HG03135 (cell line): ENCODE results near the gene NGB.
"Not testable (repeated sequence)": the region's sequence is repeated elsewhere in the genome, so short reads cannot be mapped to it uniquely, and the experiment has no call there.

Source experiments
- ATAC-seq: cut with Tn5 transposase; IDR thresholded peaks from one replicate; pipeline ENCODE4 v1.9.1; 2021; ENCODE audit warnings: mild to moderate bottlenecking, moderate library complexity; ENCODE audit not compliant: unreplicated experiment

Gene NGB, protein sequence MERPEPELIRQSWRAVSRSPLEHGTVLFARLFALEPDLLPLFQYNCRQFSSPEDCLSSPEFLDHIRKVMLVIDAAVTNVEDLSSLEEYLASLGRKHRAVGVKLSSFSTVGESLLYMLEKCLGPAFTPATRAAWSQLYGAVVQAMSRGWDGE

DNA sequence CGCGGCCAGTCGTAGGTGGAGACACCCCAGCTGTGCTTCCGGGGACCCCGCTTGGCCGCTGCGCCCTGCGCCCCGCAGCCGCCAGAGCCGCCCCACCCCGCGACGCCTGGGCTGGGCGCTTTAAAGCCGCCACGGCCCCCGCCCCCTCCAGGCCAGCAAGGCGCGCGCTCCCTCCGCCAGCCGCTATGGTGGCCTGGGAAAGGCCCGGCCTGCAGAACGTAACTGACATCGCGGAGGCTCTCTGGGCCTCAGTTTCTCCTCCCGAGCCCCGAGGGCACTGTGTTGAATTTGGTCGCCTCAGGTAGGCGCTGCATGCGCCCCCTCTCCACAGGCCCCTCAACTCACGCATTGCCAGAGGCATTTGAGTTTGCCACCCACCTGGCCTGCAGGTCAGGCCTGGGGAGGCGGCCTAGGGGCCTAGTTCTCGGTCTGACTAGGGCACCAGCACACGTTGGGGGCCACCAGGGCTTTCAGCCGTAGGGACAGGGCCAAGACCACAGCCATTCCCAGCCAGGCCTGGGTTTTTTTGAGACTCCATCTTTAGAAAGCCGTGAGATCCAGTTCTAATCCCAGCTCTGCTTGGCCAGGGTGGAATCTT, at the start of gene NGB:
Gene NGB (minus strand): TSS at position 94 of the 598 bp plus-strand sequence. CDS start 269 bp downstream, outside the sequence.
- no peak for ATAC-seq

DNA sequence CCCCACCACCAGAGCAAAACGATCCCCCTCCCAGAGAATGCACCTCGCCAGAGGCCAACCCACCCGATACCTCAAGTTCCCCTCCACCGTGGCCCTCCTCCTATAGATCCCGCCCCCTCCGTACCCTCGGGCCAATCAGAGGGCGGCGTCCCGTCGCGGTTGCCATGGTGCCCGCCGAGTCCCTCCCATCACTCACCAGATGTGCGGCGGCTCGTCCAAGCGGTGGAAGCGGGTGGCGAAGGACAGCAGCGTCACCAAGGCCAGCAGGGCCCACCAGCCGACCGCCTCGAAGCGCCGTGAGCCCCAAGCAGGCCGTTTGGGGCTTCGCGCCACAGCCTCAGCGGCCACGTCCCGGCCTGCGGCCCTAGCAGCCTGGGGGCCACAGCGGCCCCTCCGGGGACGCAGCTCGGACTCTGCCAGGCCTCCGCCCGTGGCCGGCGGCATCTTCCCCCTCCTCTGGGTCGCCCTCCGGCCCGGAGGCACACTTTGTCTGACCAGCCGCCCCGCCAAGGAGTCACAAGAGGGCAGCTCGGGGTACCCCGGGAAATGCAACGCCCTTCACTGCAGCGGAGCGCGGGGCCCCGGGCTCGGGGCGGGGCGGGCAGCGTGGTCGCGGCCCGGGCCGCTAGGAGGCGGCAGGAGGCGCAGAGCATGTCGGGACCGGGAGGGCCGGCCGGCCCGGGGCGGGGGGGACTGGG, 49.4 kb upstream of the NGB start, which contains the start of gene POMT2:
Gene POMT2 (minus strand): TSS at position 646 of the 698 bp plus-strand sequence. CDS start 202 bp downstream, at position 444.
- peak; percentile 68 for ATAC-seq

DNA sequence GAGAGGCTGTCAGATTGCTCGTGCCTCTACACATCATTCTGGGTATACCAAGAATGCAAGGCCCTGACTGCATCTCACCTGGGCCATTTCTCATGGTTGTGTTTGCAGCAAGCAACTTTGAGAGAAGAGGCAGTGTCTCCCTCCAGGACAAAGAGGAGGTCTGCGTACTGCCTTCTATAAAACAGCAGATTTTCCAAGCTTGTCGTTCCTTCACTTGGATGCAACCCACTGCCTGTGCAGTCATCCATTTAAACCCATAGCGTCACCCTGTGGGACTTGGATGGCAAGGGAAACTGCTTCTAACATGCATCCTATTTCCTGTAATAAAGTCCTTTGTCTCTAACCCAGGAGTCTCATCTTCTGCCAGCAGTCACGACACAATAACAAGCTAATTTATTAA, 48.4 kb upstream of the NGB start:
- ATAC-seq, result no peak

DNA sequence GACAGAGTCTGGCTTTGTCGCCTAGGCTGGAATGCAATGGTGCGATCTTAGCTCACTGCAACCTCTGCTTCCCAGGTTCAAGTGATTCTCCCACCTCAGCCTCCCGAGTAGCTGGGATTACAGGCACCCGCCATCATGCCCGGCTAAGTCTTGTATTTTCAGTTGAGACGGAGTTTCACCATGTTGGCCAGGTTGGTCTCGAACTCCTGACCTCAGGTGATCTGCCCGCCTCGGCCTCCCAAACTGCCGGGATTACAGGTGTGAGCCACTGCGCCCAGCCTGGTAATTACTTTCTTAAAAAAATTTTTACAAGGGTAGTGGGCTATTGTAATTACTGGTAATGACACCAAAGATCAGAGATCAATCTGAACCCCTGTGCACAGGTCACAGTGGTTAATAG, 47.8 kb upstream of the NGB start:
- not testable (repeated sequence) for ATAC-seq

DNA sequence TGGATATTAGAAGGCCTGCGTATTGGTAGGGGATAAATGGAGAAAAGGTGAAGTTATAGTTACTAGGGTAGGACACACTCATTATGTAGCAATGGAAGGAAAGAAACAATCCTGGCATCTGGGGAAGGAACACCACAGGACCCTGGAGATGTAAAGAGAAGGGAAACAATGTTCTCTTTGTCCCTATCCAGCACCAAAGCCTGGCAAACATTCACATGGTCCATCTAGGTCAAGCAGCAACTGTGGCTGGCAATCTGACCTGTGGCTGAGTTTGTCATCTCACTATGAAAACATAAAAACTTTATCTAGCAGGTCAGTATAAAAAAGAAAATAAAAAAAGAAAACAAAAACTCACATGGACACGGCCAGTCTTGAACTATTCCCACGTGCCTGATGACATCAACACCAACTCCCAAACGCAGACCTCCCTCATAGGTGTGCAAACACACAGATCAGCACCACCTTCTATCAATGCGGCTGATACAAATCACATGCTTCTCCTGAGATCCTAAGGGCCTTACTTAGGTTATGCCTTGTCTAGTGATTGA, 47.1 kb upstream of the NGB start:
- no peak for ATAC-seq

DNA sequence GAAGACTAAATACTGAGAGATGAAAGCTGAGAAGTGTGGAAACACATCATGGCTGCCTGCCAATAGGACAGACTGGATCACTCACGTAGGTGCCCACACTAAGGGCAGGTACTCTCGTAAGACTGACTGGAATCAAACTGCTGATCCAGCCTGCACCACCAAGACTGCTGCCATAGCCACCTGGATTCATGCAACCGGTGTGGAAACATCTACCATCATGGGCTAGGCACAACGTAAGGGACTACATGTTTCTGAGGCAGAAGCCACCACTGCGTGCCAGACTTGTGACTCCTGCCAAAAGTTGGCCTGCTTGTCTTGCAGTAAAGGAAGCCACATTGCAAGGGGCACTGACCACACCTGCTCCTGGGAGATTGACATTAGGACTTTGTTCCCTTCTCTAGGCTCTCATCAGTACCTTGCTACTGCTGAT, 45.9 kb upstream of the NGB start:
- no peak for ATAC-seq

DNA sequence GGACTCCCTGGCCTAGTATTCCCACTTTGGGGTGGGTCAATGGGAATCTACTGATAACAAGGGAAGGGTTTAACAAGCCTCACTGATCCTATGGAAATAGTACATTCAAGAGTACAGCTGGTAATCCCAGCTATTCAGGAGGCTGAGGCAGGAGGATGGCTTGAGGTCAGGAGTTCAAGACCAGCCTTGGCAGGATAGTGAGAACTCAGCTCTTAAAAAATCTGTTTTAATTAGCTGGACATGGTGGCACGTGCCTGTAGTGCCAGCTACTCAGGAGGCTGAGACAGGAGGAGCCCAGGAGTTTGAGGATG, 45.1 kb upstream of the NGB start:
- ATAC-seq, result no peak

DNA sequence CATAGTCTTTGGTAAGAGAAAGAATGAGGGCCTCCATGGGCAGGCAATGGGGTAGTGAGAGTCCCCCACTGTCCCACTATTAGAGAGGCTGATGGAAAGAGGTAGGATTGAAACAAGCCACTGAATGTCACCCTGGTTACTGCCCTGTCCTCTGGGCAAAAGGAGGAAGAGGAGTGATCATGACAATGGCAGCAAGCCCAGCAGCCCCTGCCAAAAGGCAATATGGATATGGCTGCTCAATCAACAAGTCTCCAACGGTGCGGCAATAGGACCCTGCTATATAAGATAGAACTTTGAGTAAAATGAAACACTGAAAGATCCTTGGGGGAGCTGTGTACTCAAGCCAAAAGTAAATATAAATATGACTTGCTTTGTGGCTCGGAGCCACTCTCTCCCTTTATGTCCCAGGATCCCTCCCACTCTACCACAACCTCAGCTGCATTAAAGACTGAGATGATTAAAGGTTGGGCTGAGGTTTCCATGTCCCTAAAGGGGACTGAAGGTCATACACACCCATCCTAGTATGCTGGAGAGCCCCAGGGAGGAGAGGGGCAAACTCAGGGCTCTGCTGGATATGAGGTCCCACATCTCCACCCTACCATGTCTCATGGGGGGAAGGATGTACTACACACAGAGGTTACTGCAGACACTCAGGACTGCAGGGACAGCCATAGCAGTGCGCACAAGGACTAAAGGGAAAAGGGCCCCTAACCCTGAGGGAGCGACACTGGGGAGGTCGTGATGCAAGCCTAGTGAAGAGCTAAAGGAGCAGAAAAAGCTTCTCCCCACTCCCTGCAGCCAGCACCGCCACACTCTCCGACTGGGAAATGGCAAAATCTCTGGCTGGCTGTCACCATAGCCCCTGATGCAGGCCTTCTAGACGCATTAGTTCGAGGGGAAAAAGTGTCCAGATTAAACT, 43.8 kb upstream of the NGB start:
- ATAC-seq, result no peak

DNA sequence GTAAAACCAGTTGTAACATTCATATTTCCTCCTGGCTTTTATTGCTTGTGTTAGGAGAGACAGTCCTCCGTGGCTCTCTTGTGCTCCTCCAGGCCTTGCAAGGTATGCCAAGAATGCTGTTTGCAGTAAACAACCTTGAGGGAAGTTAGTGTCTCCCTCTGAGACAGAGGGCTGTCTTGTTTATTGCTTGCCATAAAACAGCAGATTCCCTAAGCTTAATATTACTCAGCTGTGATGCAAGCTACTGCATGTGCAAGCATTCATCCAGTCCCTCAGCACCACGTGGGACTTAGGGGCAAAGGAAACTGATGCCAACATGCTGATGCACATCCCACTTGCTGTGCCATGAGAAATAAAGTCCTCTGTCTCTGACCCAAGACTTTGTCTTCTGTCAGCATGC, 43.0 kb upstream of the NGB start:
- no peak for ATAC-seq

DNA sequence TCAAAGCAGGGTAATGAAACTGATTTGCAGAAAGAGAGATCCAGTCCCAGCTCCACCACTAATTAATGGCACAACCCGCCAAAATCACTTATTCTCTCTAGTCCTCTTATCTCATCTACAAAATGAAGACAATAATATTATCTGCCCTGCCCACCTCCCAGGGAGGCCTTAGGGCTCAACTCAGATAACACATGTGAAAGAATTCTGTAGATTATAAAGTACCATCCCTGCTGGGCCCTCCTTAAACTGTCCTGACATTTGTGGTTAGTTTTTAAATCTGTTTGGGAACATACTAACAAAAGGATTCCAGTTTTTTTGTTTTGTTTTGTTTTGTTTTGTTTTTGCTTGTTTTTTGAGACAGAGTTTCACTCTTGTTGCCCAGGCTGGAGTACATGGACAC, 42.4 kb upstream of the NGB start:
- no peak for ATAC-seq

DNA sequence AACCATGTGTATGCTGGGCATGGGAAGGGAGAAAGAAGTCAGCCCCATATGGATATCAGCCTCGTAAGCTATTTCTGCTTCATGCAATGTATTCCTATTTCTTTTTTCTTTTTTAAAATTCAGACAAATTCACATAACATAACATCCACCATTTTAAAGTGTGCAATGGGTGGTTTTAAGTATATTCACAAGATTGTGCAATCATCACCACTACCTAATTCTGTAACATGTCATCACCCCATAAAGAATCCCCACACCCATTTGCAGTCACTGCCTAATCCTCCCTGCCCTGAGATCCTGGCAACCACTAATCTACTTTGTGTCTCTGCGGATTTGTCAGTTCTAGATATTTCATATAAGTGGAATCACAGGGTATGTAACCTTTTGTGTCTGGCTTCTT, 40.2 kb upstream of the NGB start:
- ATAC-seq, result no peak

DNA sequence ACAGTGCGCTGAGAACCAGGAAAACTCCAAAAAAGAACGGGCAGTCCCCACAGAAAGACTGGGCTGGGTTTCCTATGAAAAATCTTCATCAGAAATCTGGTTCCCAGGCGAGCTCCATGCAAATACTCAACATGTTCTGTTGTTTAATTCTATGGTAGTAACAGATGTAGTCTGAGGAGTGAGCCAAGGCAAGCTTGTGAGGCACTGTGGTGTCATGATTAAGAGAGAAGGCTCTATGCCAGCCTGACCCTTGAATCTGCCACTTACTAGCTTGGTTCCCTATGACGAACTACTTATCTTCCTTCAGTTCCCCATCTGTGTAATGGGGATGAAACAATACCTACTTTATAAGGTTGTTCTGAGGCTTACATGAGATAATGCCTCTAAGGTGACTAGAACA, 39.0 kb upstream of the NGB start:
- ATAC-seq, result no peak

DNA sequence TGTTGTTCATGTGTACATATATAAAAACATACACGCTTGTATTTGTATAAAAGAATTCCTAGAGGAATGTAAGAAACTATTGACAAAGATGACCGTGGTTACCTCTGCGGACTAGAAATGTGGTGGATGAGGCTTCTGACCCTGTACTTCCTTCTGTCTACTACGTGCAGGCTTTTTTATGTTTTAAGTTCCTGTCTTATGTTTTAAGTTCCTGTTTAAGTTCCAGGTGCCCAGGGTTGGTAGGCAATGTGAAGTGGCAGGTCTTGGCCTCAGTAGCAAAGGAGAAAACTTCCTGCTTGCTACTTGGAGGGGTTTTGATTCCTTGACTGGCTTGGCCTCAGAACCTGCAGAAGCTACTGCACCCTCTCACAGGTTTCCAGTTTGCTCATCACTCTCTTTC, 38.1 kb upstream of the NGB start:
- ATAC-seq, result no peak

DNA sequence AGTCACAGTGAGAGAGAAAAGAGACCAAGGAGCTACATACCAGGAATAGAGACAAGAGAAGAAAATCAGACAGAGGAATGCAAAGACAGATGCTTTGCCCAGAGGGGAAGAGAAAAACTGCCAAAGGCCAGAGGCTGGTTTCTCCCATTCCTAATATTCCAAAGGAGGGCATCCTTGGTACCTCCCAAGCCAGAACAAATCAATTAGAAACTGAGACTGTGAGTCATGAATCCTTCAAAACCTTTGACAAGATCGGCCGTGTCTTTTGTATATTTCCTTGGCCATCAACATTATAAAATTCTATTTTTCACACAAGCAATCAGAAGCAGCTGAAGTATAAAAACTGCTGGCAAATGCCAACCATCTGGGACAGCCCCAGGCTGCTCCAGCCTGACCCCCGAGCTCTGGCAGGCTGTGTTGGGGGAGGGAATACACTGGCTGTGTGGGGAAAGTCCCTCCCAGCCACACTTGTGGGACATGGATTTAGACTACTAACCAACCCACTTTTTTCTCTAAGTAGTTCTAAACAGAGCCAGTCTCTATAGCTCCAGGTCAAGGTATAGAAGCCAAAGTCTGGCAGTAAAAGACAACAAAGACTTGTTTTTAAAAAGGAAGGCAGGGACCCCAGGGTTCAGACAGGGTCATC, 36.0 kb upstream of the NGB start:
- no peak for ATAC-seq

DNA sequence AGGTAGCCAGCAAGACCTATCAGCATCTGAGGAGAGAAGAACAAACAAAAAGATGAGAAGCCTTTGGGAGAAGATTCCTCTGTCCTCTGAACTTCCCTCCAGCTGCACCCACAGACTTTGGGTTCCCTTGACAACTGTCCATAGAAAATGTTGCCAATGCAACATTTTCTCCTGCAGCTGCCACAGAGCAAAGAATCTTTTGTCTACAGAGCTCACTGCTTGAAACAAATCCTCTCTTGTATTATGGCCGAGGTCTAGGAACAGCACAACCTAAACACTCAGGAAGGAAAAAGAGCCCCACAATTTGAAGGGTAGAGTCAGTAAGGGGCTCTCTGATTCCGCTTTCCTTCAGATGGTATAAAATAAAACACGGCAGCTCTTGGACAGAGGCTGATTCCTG, 35.4 kb upstream of the NGB start:
- ATAC-seq, result no peak

DNA sequence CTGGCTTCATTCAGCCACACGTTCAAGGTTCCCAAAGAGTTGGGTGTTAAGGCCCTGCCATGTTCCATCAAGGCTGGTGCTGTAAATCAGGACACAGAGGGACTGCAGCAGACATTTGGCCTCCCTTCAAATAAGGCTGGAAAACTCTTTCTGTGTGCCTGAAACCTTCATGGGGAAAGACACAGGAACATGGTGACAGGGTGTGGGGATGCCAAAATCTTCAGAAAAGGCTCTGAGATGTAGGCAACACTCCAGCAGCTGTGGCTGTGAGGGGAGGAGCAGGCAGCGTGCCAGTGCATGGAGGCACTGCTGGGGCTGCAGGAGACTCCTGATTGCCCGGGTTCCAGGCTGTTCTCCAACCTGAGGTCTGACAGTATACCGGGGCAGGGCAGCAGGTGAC, 34.7 kb upstream of the NGB start:
- no peak for ATAC-seq

DNA sequence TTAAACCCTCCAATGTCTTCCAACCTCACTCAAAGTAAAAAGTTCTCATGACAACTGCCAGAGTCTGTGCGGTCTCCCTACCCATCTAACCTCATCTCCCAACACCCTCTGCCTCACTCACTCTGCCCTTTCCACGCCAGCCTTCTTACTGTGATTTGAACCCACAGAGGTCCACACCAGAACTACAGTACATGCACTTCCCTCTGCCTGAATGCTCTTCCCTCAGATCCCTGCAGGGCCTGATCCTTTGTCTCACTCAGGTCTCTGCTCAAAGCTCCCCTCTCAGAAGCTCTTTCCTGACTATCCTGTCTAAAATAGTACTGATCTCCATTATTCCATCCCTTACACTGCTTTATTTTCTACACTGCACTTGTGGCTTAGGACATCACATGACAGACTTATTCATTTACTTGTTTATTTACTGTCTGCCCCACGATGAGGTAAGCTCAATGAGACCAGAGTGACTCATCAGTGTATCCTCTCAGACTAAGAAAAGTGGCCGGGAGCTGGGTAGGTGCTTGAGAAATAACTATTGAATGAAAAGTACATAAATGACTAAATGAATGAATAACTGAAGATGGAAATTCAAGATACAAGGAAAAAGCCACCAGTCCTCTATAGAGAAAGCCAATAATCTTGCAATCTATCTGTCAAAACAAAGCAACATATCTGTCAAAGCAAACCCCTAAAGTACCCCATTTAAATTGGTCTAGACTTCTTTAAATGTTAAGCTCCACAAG, 32.6 kb upstream of the NGB start:
- ATAC-seq, result no peak

DNA sequence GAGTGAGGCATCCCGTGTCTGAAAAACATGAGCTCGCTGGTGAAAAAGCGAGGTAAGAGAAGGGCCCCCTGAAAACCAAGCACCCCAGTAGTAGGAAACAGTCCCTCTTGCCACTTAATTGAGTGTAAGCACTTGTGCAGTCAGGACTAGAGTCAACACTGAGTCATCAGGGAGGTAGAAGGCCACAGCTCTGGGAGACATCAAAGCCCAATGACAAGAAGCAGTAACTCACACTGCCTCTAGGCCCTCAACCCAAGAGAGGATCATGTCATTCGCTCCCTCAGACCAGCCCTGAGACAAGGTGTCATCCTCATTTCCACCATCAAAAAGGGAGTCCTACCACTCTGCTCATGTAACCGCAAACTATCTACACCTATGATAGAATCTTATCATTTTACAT, 31.9 kb upstream of the NGB start:
- no peak for ATAC-seq

DNA sequence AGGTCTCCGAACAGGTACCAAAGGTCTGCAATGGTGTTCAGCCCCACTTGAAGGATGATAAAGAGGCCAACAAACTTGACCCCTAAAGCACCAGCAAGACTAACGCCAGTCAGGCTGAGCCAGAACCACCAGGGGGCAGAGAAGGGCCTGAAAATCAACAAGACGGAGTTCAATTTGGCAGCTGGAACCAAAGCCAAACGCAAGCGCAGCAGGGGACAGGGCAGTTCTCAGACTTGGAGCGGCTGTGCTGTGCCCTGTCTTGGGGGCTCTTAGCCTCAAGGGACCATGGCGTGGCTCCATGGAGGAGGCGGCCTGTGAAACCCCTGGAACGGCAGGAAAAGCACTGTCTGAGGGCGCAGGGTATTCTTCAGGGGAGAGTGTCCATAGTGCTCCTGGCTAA, 30.1 kb upstream of the NGB start:
- no peak for ATAC-seq

DNA sequence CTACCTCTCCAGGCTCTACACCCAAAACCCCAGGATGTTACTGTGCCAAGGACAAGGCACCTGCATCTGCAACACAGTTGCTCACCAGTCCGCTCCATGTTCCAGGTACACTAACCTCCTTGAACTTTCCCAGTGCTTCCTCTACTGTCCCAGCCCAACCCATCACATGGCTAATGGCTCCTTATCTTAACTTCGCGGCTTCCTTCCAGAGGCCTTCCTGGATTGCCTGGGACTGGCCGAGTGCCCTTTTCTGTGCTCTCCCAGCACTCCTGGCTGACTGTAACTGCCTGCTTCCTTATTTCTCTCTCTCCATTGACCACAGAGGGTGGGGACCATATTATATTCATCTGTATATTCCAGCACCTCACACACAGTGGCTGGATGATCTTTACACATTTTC, 28.8 kb upstream of the NGB start:
- no peak for ATAC-seq
